Large intestine (tissue), 3 donors: Measurements from ENCODE around the gene TXNL4B. TPM values are rescaled to one million over a fixed set of nuclear protein-coding genes. Genes with fewer than 3 reads are reported as not detected.

ENCODE experiments used
- DNase-seq, 2 donors: peaks; one replicate each; pipeline versions ENCODE4 v3.0.0 to v3.0.0-alpha.2; 2013
- H3K27ac ChIP-seq: one replicate; pipeline ENCODE4 v1.5.1; 2013; ENCODE audit warnings: low read length
- H3K27me3 ChIP-seq: 2 replicates; pipeline ENCODE4 v1.6.1; 2013; ENCODE audit warnings: low read length; ENCODE audit not compliant: control insufficient read depth, insufficient read depth
- H3K36me3 ChIP-seq: 2 replicates; pipeline ENCODE4 v1.6.1; 2013; ENCODE audit warnings: low read length; ENCODE audit not compliant: control insufficient read depth, insufficient read depth
- H3K4me1 ChIP-seq: one replicate; pipeline ENCODE4 v1.6.1; 2013; ENCODE audit warnings: low read length; ENCODE audit not compliant: control insufficient read depth, insufficient read depth
- H3K4me3 ChIP-seq: one replicate; pipeline ENCODE4 v1.5.1; 2013; ENCODE audit warnings: low read length
- H3K9me3 ChIP-seq: one replicate; pipeline ENCODE4 v1.6.1; 2013; ENCODE audit warnings: mild to moderate bottlenecking, low read depth, low read length, moderate library complexity; ENCODE audit not compliant: control insufficient read depth
- WGBS: methylation state at CpG from one replicate; pipeline ENCODE4 v1.1.5; 2013; ENCODE audit warnings: low lambda C conversion rate; ENCODE audit not compliant: insufficient coverage; 5-methylcytosine and 5-hydroxymethylcytosine counted together
- polyA plus RNA-seq: library from polyadenylated mRNA; unstranded; fragments of 120-200 nt; gene quantifications from one replicate; pipeline ENCODE4 v1.2.1, GENCODE V29; 2013

TXNL4B gene
- polyA plus RNA-seq, 1 donor = 18.9 TPM

- no peak overlapping the region for H3K27ac ChIP-seq
- DNase-seq = no peak
- no peaks in the 10 kb centered on the region for H3K9me3 ChIP-seq
- no peaks in the 10 kb centered on the region for H3K27me3 ChIP-seq
- H3K4me3 ChIP-seq = no peak overlapping the region
- WGBS = 90% methylated on average over 2 of the region's 9 CpGs
- peaks cover 10% of the 10 kb centered on the region for H3K4me1 ChIP-seq
- H3K36me3 ChIP-seq = peaks cover 2% of the 10 kb centered on the region
Measured at GRCh38 chr16:72128701-72129100, 35.3 kb upstream of the TXNL4B start.

GRCh38 chr16:72126429-72126765 lies 33.0 kb upstream of the TXNL4B start:
- 40% methylated on average over 1 of the region's 2 CpGs for WGBS
- no peak for DNase-seq
- no peak overlapping the region for H3K27ac ChIP-seq

GRCh38 chr16:72125635-72126428 lies 32.4 kb upstream of the TXNL4B start:
- Histone ChIP-seq H3K27me3 (no peaks in the 10 kb centered on the region), H3K36me3 (peaks cover 2% of the 10 kb centered on the region), H3K9me3 (no peaks in the 10 kb centered on the region), H3K4me1 (peaks cover 10% of the 10 kb centered on the region), H3K4me3 (no peak overlapping the region), H3K27ac (no peak overlapping the region)
- no CpG with 5 or more reads among the region's 9 CpGs for WGBS
- DNase-seq = no peak

More at GRCh38 chr16:72126429-72126765, 33.0 kb upstream of the TXNL4B start:
- H3K36me3 ChIP-seq = peaks cover 2% of the 10 kb centered on the region
- H3K27me3 ChIP-seq = no peaks in the 10 kb centered on the region
- no peaks in the 10 kb centered on the region for H3K9me3 ChIP-seq
- peaks cover 10% of the 10 kb centered on the region for H3K4me1 ChIP-seq
- no peak overlapping the region for H3K4me3 ChIP-seq

- H3K27ac ChIP-seq = no peak overlapping the region
- H3K4me1 ChIP-seq = peaks cover 10% of the 10 kb centered on the region
- DNase-seq = peak; percentile 70 to 73
- H3K36me3 ChIP-seq = peaks cover 2% of the 10 kb centered on the region
- H3K27me3 ChIP-seq = no peaks in the 10 kb centered on the region
- no peaks in the 10 kb centered on the region for H3K9me3 ChIP-seq
- WGBS = no CpG with 5 or more reads among the region's 13 CpGs
- no peak overlapping the region for H3K4me3 ChIP-seq
Measured at GRCh38 chr16:72124761-72125634, 31.6 kb upstream of the TXNL4B start.

GRCh38 chr16:72124148-72124547 lies 30.7 kb upstream of the TXNL4B start:
- WGBS = no CpG with 5 or more reads among the region's 3 CpGs
- peaks cover 10% of the 10 kb centered on the region for H3K4me1 ChIP-seq
- H3K36me3 ChIP-seq = peaks cover 2% of the 10 kb centered on the region
- H3K9me3 ChIP-seq = no peaks in the 10 kb centered on the region
- no peaks in the 10 kb centered on the region for H3K27me3 ChIP-seq
- DNase-seq = no peak
- H3K4me3 ChIP-seq = no peak overlapping the region
- no peak overlapping the region for H3K27ac ChIP-seq

- H3K27ac ChIP-seq = no peak overlapping the region
- DNase-seq = no peak
- no CpG with 5 or more reads among the region's 8 CpGs for WGBS
- peaks cover 10% of the 10 kb centered on the region for H3K4me1 ChIP-seq
- no peaks in the 10 kb centered on the region for H3K9me3 ChIP-seq
- H3K36me3 ChIP-seq = peaks cover 2% of the 10 kb centered on the region
- no peaks in the 10 kb centered on the region for H3K27me3 ChIP-seq
- no peak overlapping the region for H3K4me3 ChIP-seq
Measured at GRCh38 chr16:72123426-72123825, 30.0 kb upstream of the TXNL4B start.

GRCh38 chr16:72122916-72123315 lies 29.5 kb upstream of the TXNL4B start:
- no peak overlapping the region for H3K4me3 ChIP-seq
- no peaks in the 10 kb centered on the region for H3K27me3 ChIP-seq
- DNase-seq = no peak
- no peaks in the 10 kb centered on the region for H3K36me3 ChIP-seq
- no peaks in the 10 kb centered on the region for H3K9me3 ChIP-seq
- no peak overlapping the region for H3K27ac ChIP-seq
- H3K4me1 ChIP-seq = peaks cover 10% of the 10 kb centered on the region
- WGBS = no CpG with 5 or more reads among the region's 11 CpGs

GRCh38 chr16:72122308-72122707 lies 28.9 kb upstream of the TXNL4B start:
- no peaks in the 10 kb centered on the region for H3K9me3 ChIP-seq
- H3K27me3 ChIP-seq = no peaks in the 10 kb centered on the region
- no peak for DNase-seq
- no peaks in the 10 kb centered on the region for H3K36me3 ChIP-seq
- WGBS = no CpG with 5 or more reads among the region's 2 CpGs
- H3K4me1 ChIP-seq = peaks cover 10% of the 10 kb centered on the region
- H3K4me3 ChIP-seq = no peak overlapping the region
- H3K27ac ChIP-seq = no peak overlapping the region

GRCh38 chr16:72120026-72120425 lies 26.6 kb upstream of the TXNL4B start:
- Histone ChIP-seq H3K27ac (no peak overlapping the region), H3K4me1 (peaks cover under 1% of the 10 kb centered on the region), H3K27me3 (no peaks in the 10 kb centered on the region), H3K9me3 (no peaks in the 10 kb centered on the region), H3K36me3 (no peaks in the 10 kb centered on the region), H3K4me3 (no peak overlapping the region)
- DNase-seq = no peak
- no CpG with 5 or more reads among the region's 5 CpGs for WGBS

GRCh38 chr16:72113616-72113945 lies 20.2 kb upstream of the TXNL4B start:
- Histone ChIP-seq H3K9me3 (peaks cover 7% of the 10 kb centered on the region), H3K27me3 (no peaks in the 10 kb centered on the region), H3K27ac (no peak overlapping the region), H3K4me1 (peaks cover 2% of the 10 kb centered on the region), H3K36me3 (peaks cover 41% of the 10 kb centered on the region), H3K4me3 (no peak overlapping the region)
- DNase-seq = no peak
